IMR-90 (cell line): ENCODE results near the gene RBMS3. TPM values are rescaled to one million over a fixed set of nuclear protein-coding genes. Genes with fewer than 3 reads are reported as not detected.
A peak's percentile ranks its signal among the peaks of the same experiment; 100 is the strongest.

ENCODE experiments used
- ATAC-seq: fragments of 200-7000 bp; cut with Tn5 transposase; 2 replicates; pipeline ENCODE4 v1.9.1; 2020; ENCODE audit warnings: low read depth, mild to moderate bottlenecking, moderate library complexity
- BruUV-seq: library from RNA; stranded (reverse); fragments of 400-500 nt; replicated peaks from 2 replicates; lab custom pipeline; 2021; lab: Mats Ljungman, UMichigan
- CTCF ChIA-PET: fragments of 300-600 bp; formaldehyde crosslinking; extraction: SDS; loops from one replicate; lab custom pipeline; 2021; ENCODE audit warnings: antibody characterized with exemption; lab: Yijun Ruan, JAX
- POLR2A ChIA-PET: fragments of 300-600 bp; sonication (Branson Sonifier 250); formaldehyde crosslinking; loops from one replicate; lab custom pipeline; 2022; ENCODE audit warnings: antibody characterized with exemption; ENCODE audit not compliant: unreplicated experiment; lab: Charles Lee
- DNase-seq: peaks from one replicate; pipeline ENCODE4 v3.0.0; 2013
- H2AFZ ChIP-seq: replicated peaks from 2 replicates; pipeline ENCODE3; 2013; ENCODE audit warnings: low read length, mild to moderate bottlenecking; ENCODE audit not compliant: poor library complexity
- H2AK5ac ChIP-seq: 2 replicates; pipeline ENCODE4 v1.6.1; 2013; ENCODE audit warnings: low read depth, low read length, inconsistent platforms
- H2AK9ac ChIP-seq: replicated peaks from 2 replicates; pipeline ENCODE3; 2013; ENCODE audit warnings: mild to moderate bottlenecking, low read depth, low read length, moderate library complexity; ENCODE audit not compliant: poor library complexity
- H2BK120ac ChIP-seq: 2 replicates; pipeline ENCODE4 v1.6.1; 2013; ENCODE audit warnings: low read depth, low read length, inconsistent platforms
- H2BK15ac ChIP-seq: 3 replicates; pipeline ENCODE4 v1.6.1; 2013; ENCODE audit warnings: low read depth, low read length, inconsistent platforms
- H2BK20ac ChIP-seq: 2 replicates; pipeline ENCODE4 v1.6.1; 2013; ENCODE audit warnings: low read depth, mild to moderate bottlenecking, inconsistent platforms, low read length, moderate library complexity
- H2BK5ac ChIP-seq: 2 replicates; pipeline ENCODE4 v1.6.1; 2013; ENCODE audit warnings: mild to moderate bottlenecking, low read depth, low read length, inconsistent platforms; ENCODE audit not compliant: poor library complexity, severe bottlenecking
- H3K14ac ChIP-seq: replicated peaks from 2 replicates; pipeline ENCODE4 v1.6.1; 2013; ENCODE audit warnings: low read depth, low read length, inconsistent platforms
- H3K18ac ChIP-seq: 2 replicates; pipeline ENCODE4 v1.6.1; 2013; ENCODE audit warnings: low read depth, low read length, control low read depth
- H3K23ac ChIP-seq: 2 replicates; pipeline ENCODE4 v1.6.1; 2013; ENCODE audit warnings: low read depth, low read length, inconsistent platforms
- H3K27ac ChIP-seq: 2 replicates; pipeline ENCODE4 v1.5.1; 2013; ENCODE audit warnings: mild to moderate bottlenecking, control low read depth, low read length; ENCODE audit not compliant: insufficient read depth
- H3K27me3 ChIP-seq: 2 replicates; pipeline ENCODE4 v1.6.1; 2013; ENCODE audit warnings: low read length; ENCODE audit not compliant: control insufficient read depth, insufficient read depth
- H3K36me3 ChIP-seq: 2 replicates; pipeline ENCODE4 v1.6.1; 2013; ENCODE audit warnings: low read length, mixed read lengths; ENCODE audit not compliant: control insufficient read depth, insufficient read depth
- H3K4ac ChIP-seq: 2 replicates; pipeline ENCODE4 v1.6.1; 2013; ENCODE audit warnings: low read depth, low read length, inconsistent platforms
- H3K4me1 ChIP-seq: 2 replicates; pipeline ENCODE4 v1.6.1; 2013; ENCODE audit warnings: low read length, mixed read lengths; ENCODE audit not compliant: control insufficient read depth, insufficient read depth
- H3K4me2 ChIP-seq: 2 replicates; pipeline ENCODE4 v1.6.1; 2013; ENCODE audit warnings: low read depth, mild to moderate bottlenecking, control low read depth, low read length, moderate library complexity
- H3K4me3 ChIP-seq: 2 replicates; pipeline ENCODE4 v1.5.1; 2013; ENCODE audit warnings: low read depth, mild to moderate bottlenecking, control low read depth, low read length, moderate library complexity; ENCODE audit not compliant: insufficient read depth
- H3K56ac ChIP-seq: 2 replicates; pipeline ENCODE4 v1.6.1; 2013; ENCODE audit warnings: low read length, inconsistent platforms; ENCODE audit not compliant: insufficient read depth; ENCODE audit errors: extremely low read depth
- H3K79me1 ChIP-seq, 2 experiments: 2 replicates each; pipeline ENCODE4 v1.6.1; 2013; ENCODE audit warnings: low read length in 2 of 2, inconsistent platforms in 1 of 2, low read depth in 1 of 2
- H3K9ac ChIP-seq: 2 replicates; pipeline ENCODE4 v1.6.1; 2013; ENCODE audit warnings: low read depth, low read length, control low read depth
- H3K9me1 ChIP-seq: 2 replicates; pipeline ENCODE4 v1.6.1; 2013; ENCODE audit warnings: low read length, inconsistent platforms; ENCODE audit not compliant: insufficient read depth
- H3K9me3 ChIP-seq: 2 replicates; pipeline ENCODE4 v1.6.1; 2013; ENCODE audit warnings: low read length; ENCODE audit not compliant: control insufficient read depth, insufficient read depth
- H4K20me1 ChIP-seq: 2 replicates; pipeline ENCODE4 v1.6.1; 2013; ENCODE audit warnings: low read length, inconsistent platforms; ENCODE audit not compliant: insufficient read depth
- H4K5ac ChIP-seq: 2 replicates; pipeline ENCODE4 v1.6.1; 2013; ENCODE audit warnings: mild to moderate bottlenecking, low read depth, low read length, control low read depth
- H4K8ac ChIP-seq, 2 experiments: 2 replicates each; pipeline ENCODE4 v1.6.1; 2013; ENCODE audit warnings: low read depth in 2 of 2, low read length in 2 of 2, control low read depth in 1 of 2, inconsistent platforms in 1 of 2
- H4K91ac ChIP-seq: 2 replicates; pipeline ENCODE4 v1.6.1; 2013; ENCODE audit warnings: low read depth, low read length, inconsistent platforms; ENCODE audit not compliant: insufficient read depth
- BHLHE40 ChIP-seq: fragments of 150-350 bp; IDR thresholded peaks from 2 replicates; pipeline ENCODE4 v1.6.1; 2016; ENCODE audit warnings: mild to moderate bottlenecking, low read depth, low read length
- CEBPB ChIP-seq: IDR thresholded peaks from 2 replicates; pipeline ENCODE4 v1.6.1; 2012; ENCODE audit warnings: low read depth, low read length, improper control_type of control experiment
- CHD1 ChIP-seq: IDR thresholded peaks from 2 replicates; pipeline ENCODE4 v1.6.1; 2012; ENCODE audit warnings: low read depth, low read length, improper control_type of control experiment
- CTCF ChIP-seq: conservative IDR thresholded peaks from 2 replicates; pipeline ENCODE4 v1.5.1; 2012; ENCODE audit warnings: mild to moderate bottlenecking, low read depth, low read length, improper control_type of control experiment
- ELK1 ChIP-seq: fragments of 150-350 bp; IDR thresholded peaks from 2 replicates; pipeline ENCODE4 v1.6.1; 2016; ENCODE audit warnings: low read depth, mild to moderate bottlenecking, low read length, moderate library complexity, borderline replicate concordance
- FOS ChIP-seq: fragments of 150-350 bp; IDR thresholded peaks from 2 replicates; pipeline ENCODE4 v1.6.1; 2016; ENCODE audit warnings: low read depth, low read length
- MAFK ChIP-seq: IDR thresholded peaks from 2 replicates; pipeline ENCODE4 v1.6.1; 2012; ENCODE audit warnings: low read depth, low read length, improper control_type of control experiment
- MAZ ChIP-seq: IDR thresholded peaks from 2 replicates; pipeline ENCODE4 v1.6.1; 2012; ENCODE audit warnings: low read depth, mild to moderate bottlenecking, low read length, improper control_type of control experiment, moderate library complexity, borderline replicate concordance
- MXI1 ChIP-seq: IDR thresholded peaks from 2 replicates; pipeline ENCODE4 v1.6.1; 2012; ENCODE audit warnings: low read depth, mild to moderate bottlenecking, low read length, moderate library complexity, borderline replicate concordance
- NFE2L2 ChIP-seq: fragments of 150-350 bp; IDR thresholded peaks from 2 replicates; pipeline ENCODE4 v1.6.1; 2016; ENCODE audit warnings: low read depth, mild to moderate bottlenecking, low read length
- POLR2A ChIP-seq: IDR thresholded peaks from 2 replicates; pipeline ENCODE4 v1.6.1; 2012; ENCODE audit warnings: mild to moderate bottlenecking, low read depth, low read length
- RAD21 ChIP-seq: IDR thresholded peaks from 2 replicates; pipeline ENCODE4 v1.6.1; 2012; ENCODE audit warnings: low read length, improper control_type of control experiment
- RCOR1 ChIP-seq: IDR thresholded peaks from 2 replicates; pipeline ENCODE4 v1.6.1; 2012; ENCODE audit warnings: mild to moderate bottlenecking, low read length, improper control_type of control experiment; ENCODE audit not compliant: insufficient replicate concordance
- RFX5 ChIP-seq: IDR thresholded peaks from 2 replicates; pipeline ENCODE4 v1.8.0; 2012; ENCODE audit warnings: low read depth, mild to moderate bottlenecking, low read length, moderate library complexity
- SMC3 ChIP-seq: fragments of 150-350 bp; IDR thresholded peaks from 2 replicates; pipeline ENCODE4 v1.6.1; 2016; ENCODE audit warnings: low read depth, mild to moderate bottlenecking, antibody characterized with exemption, low read length, moderate library complexity
- USF2 ChIP-seq: fragments of 150-350 bp; IDR thresholded peaks from 2 replicates; pipeline ENCODE4 v1.6.1; 2017; ENCODE audit warnings: mild to moderate bottlenecking, antibody characterized with exemption, low read length, low read depth
- WGBS, 2 experiments: methylation state at CpG; one replicate each; pipeline versions ENCODE4 v1.1.5 to v1.1.7; 2013; ENCODE audit warnings: missing lambda C conversion rate in 2 of 2; ENCODE audit not compliant: insufficient read length in 1 of 2; ENCODE audit errors: extremely low coverage in 2 of 2; 5-methylcytosine and 5-hydroxymethylcytosine counted together
- dilution Hi-C: fragments of 300-500 bp; cut with HindIII; formaldehyde crosslinking; loops from one replicate; pipeline ENCODE4 v1.14.3; 2018; ENCODE audit warnings: low sequenced_read_pairs; ENCODE audit not compliant: unreplicated experiment
- in situ Hi-C: fragments of 300-500 bp; cut with MboI; formaldehyde crosslinking; loops from 3 replicates; pipeline ENCODE4 v1.14.3; 2019; ENCODE audit warnings: low sequenced_read_pairs, inconsistent platforms, mixed read lengths
- intact Hi-C: fragments of 100-400 bp; cut with micrococcal nuclease; formaldehyde crosslinking; loops from 2 replicates; pipeline ENCODE4 v1.10.0; 2022
- polyA plus RNA-seq, 3 experiments: library from polyadenylated mRNA; depleted of rRNA; stranded (reverse); fragments of >200 nt; gene quantifications; 2 replicates each; pipeline ENCODE4 v1.2.3, GENCODE V29; 2012; ENCODE audit warnings: low replicate concordance in 1 of 3
- total RNA-seq: library from RNA; depleted of rRNA; stranded (reverse); fragments of >200 nt; gene quantifications from 2 replicates; pipeline ENCODE4 v1.2.3, GENCODE V29; 2012

The RBMS3 gene
- total and polyA plus RNA-seq, 2 of the 4 experiments (the other 2 are of a cell fraction), result 15.2 to 127 TPM

GRCh38 chr3:29694783-29695182, 413.9 kb downstream of the RBMS3 start:
- BruUV-seq, result no TSS peak
- CTCF ChIA-PET, result interaction anchor here (1.0 kb wide), 1 partner anchor 109 kb away, joined by 3 read pairs; no protein-coding TSS in a partner anchor
- no peak overlapping the region for H3K18ac ChIP-seq
- H2BK120ac ChIP-seq, result no peak overlapping the region
- intact Hi-C loops (loop anchor here (1.0 to 10.0 kb wide), 4 partner anchors 64 to 780 kb away; partner anchors contain the start of gene RBMS3), in situ Hi-C loops (no loop called here), dilution Hi-C loops (no loop called here)
- peaks cover 9 to 26% of the 10 kb centered on the region in 2 experiments for H3K79me1 ChIP-seq
- peaks cover 4% of the 10 kb centered on the region; the same call in 1 of the 2 replicates for H3K9me1 ChIP-seq
- no peak overlapping the region for H2AFZ ChIP-seq
- peak; percentile 82 for ATAC-seq
- no peaks in the 10 kb centered on the region for H3K9me3 ChIP-seq
- H2BK20ac ChIP-seq, result no peak overlapping the region
- H2BK5ac ChIP-seq, result peak overlapping the region; percentile 97
- no peak overlapping the region; the same call in 1 of the 2 replicates for H3K9ac ChIP-seq
- POLR2A ChIA-PET, result no interaction called here
- H3K4me1 ChIP-seq, result peaks cover 12% of the 10 kb centered on the region
- no peak overlapping the region for H3K4me2 ChIP-seq
- H2BK15ac ChIP-seq, result no peak overlapping the region
- no peak overlapping the region for H4K5ac ChIP-seq
- H3K27ac ChIP-seq, result peak overlapping the region; percentile 100; the same call in 1 of the 2 replicates
- H3K14ac ChIP-seq, result no peak overlapping the region
- H3K23ac ChIP-seq, result no peak overlapping the region
- H3K4ac ChIP-seq, result no peak overlapping the region
- no peak overlapping the region for H4K91ac ChIP-seq
- no peak overlapping the region for H2AK5ac ChIP-seq
- H2AK9ac ChIP-seq, result no peak overlapping the region
- no peak overlapping the region for H4K8ac ChIP-seq
- 0 out of 2 replicates have a peak overlapping the region, but pooled peaks have one; percentile 13 for H3K56ac ChIP-seq
- no peaks in the 10 kb centered on the region for H3K36me3 ChIP-seq
- H3K4me3 ChIP-seq, result no peak overlapping the region
- no peaks in the 10 kb centered on the region for H4K20me1 ChIP-seq
- peak; percentile 69 for TF ChIP-seq NFE2L2
- TF ChIP-seq CTCF, result no peak
- TF ChIP-seq RAD21, result no peak
- no peak for TF ChIP-seq USF2
- no peak for TF ChIP-seq MXI1
- no peak for TF ChIP-seq ELK1
- TF ChIP-seq FOS, result peak; percentile 87
- no peak for TF ChIP-seq MAZ
- TF ChIP-seq POLR2A, result no peak
- peak; percentile 68 for TF ChIP-seq BHLHE40
- TF ChIP-seq RFX5, result no peak
- peak; percentile 69 for TF ChIP-seq MAFK
- TF ChIP-seq CHD1, result no peak
- peak; percentile 60 for TF ChIP-seq CEBPB
- no peak for TF ChIP-seq SMC3
- TF ChIP-seq RCOR1, result no peak
- peak; percentile 92 for DNase-seq
- no peaks in the 10 kb centered on the region for H3K27me3 ChIP-seq
- no CpG with 5 or more reads among the region's 1 CpG for WGBS, 2 experiments
